ENCODE measurements around the gene SUN2. TPM values are rescaled to one million over a fixed set of nuclear protein-coding genes. Genes with fewer than 3 reads are reported as not detected.

The SUN2 gene
- total and polyA plus RNA-seq, 2 of the 8 experiments (the other 6 are each of a cell fraction or from before 2014, with no cell fraction given): 5.1 to 10.5 TPM

DNA sequence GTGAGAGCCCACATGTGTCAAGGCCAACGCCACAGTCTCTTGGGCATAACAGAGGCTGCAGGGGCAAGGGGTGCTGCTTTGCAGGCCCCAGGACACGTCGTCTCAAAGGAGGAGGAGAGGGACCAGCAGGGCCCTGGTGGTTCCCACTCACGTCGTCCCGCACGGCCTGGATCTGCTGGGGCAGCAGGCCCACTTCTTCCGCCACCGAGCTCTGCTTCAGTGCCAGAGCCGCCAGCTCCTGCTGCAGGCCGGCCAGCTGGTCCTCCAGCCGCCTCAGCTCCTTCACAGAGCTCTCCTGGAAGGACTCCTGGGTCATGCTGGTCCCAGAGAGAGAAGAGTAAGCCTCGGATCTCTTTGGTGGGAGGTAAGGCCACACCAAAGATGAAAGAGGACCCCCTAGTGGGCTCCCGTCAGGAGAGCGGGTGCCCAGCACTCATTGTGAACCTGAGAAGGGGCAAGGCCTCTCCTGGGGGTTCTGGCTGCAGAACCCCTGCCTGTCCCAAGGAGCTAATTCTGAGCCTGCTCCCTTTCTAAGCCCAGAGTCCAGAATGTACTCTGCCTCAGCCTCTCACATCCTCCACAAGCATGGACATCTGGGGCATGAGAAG, 15.6 kb downstream of the SUN2 start (continued):
- TF ChIP-seq GTF2F1 (IDR thresholded peaks at IDR 0.05; ENCODE audit: borderline replicate concordance, low read depth, low read length) (no peak), KDM1A (IDR thresholded peaks at IDR 0.05; ENCODE audit: borderline replicate concordance, low read length) (no peak), YY1 (IDR thresholded peaks at IDR 0.05; ENCODE audit: low read depth, low read length) (no peak), CEBPB (IDR thresholded peaks at IDR 0.05; ENCODE audit: low read depth, low read length) (no peak), CREB1 (IDR thresholded peaks at IDR 0.05) (no peak), EZH2 (IDR thresholded peaks at IDR 0.05; ENCODE audit: low read depth, low read length, severe bottlenecking) (no peak), BRCA1 (IDR thresholded peaks at IDR 0.05; ENCODE audit: low read depth, low read length) (no peak)
- TF ChIP-seq, protein P1, sequence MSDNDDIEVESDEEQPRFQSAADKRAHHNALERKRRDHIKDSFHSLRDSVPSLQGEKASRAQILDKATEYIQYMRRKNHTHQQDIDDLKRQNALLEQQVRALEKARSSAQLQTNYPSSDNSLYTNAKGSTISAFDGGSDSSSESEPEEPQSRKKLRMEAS (IDR thresholded peaks at IDR 0.05): no peak
